Fibroblast of skin of back (primary cell): ENCODE data around the gene OSBPL10.

Experiments
- DNase-seq: peaks from one replicate; pipeline ENCODE4 v3.0.0-alpha.2; 2013

Gene OSBPL10

DNA sequence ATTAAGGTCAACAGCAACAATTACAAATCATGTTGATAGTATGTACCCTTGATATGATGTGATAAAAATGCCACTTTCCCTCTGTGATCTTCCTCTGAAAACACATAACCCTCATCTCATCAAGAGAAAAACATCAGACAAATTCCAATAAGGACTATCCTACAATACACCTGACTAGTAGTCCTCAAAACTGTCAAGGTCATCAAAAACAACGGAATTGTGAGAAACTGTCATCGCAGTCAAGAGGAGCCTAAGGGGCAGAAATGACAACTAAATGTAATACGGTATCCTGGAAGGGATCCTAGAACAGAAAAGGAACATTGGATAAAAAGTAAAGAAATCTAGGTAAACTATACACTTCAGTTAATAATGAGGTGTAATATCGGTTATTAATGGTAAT lies 59.2 kb downstream of the OSBPL10 start:
- no peak for DNase-seq

DNA sequence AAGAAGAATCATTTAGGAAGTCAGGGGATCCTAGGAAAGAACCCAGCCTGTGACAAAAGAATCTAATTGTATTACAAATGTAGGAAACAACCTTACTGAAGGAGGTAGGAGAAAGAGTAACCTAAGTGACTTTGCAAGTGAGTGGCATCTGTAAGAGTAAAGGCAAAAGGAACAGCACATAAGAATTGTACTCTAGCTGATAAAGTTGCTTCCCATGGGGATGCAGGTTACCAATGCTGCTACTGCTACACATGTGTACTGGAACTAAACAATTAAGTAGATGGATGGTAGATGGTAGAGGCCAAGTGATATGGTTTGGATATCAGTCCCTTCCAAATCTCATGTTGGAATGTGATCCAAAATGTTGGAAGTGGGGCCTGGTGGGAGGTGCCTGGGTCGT lies 60.8 kb downstream of the OSBPL10 start:
- no peak for DNase-seq

- no peak for DNase-seq
Measured at GRCh38 chr3:31919528-31919927, 61.5 kb downstream of the OSBPL10 start.

GRCh38 chr3:31918179-31919150 lies 62.6 kb downstream of the OSBPL10 start:
- peak; percentile 23 for DNase-seq

DNA sequence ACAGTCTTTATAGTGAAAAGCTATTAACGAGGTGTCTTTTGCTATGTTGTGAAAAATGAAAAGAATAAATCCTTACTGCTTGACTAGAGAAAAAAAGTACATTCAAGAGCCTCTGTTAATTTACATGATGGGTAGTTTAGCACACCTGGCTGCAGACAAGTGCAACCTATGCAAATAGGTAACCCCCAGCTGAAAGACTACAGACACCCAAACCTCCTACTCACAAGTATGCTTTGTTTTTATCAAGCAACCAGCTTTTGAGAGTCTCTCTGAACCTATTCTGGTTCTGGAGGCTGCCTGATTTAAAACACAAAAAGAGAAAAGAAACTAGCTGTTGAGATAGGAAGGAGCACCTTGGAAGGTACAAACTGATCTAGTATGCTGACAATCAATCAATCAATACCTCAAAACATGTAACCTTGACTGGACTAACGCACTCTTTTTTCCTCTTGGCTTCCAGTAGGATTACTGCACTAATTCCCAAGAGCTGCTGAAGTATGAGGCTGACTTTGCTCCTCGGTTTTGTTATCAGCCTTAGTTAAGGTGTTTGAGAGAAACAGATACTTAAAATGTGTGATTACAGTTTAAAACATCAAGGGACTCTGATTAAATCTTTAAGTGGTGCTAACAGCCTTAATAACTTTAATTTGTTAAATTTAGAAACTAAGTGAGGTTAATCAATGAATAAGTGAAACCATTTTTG lies 63.6 kb downstream of the OSBPL10 start:
- no peak for DNase-seq

- DNase-seq: no peak
Measured at GRCh38 chr3:31911643-31912042, 69.4 kb downstream of the OSBPL10 start.

DNA sequence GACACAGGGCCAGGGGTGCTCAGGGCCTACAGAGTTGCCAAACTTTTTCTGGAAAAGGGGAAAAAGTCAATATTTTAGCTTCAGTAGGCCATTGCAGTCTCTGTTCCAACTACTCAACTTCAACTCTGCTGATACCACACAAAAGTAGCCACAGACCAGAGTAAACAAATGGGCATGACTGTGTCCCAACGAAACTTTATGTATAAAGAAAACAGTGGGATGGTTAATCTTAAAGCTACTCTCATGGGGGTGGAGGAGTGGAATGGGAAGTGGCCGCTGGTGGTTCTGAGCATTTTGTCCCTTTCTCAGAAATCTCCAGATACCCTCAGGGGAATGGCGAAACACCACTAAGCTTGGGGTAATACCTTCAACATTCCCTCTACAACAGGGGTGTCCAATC lies 69.9 kb downstream of the OSBPL10 start:
- no peak for DNase-seq

DNA sequence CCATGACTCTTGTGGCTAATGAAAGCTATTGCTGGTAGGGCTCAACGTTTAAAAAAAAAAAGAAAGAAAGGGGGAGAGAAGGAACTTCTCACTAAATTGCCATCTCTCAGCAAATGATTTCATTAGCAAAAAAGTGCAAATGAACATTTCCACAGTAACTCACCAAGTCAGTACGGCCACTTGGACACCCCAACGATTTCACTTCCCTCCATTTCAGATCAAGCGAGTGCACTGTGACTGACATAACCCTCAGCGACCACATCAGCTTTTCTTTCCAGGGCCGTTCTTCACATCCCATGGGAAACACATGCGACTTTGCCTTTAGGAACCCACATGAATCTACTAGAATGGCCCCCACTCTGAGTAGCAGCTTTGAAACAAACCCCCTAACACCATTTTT lies 71.6 kb downstream of the OSBPL10 start:
- no peak for DNase-seq

- no peak for DNase-seq
Measured at GRCh38 chr3:31908391-31909097, 72.5 kb downstream of the OSBPL10 start.

DNA sequence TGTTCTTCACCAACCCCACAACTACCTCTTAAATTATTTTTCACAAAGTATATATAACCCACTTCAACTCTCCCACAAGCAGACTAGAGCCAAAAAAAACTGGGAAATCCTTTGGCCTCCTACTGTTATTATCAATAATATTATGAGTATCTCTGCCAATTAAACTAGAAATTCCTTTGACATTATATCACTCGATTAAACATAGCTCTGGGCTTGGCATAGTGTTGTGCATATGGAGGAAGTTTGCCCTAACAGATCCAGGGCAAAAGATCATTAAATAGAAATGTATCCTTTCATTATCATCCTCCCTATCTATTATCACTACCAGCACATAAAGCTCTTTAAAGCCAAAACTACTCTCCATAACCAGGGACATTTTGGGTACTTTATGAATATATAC lies 74.9 kb downstream of the OSBPL10 start:
- peak; percentile 38 for DNase-seq

DNA sequence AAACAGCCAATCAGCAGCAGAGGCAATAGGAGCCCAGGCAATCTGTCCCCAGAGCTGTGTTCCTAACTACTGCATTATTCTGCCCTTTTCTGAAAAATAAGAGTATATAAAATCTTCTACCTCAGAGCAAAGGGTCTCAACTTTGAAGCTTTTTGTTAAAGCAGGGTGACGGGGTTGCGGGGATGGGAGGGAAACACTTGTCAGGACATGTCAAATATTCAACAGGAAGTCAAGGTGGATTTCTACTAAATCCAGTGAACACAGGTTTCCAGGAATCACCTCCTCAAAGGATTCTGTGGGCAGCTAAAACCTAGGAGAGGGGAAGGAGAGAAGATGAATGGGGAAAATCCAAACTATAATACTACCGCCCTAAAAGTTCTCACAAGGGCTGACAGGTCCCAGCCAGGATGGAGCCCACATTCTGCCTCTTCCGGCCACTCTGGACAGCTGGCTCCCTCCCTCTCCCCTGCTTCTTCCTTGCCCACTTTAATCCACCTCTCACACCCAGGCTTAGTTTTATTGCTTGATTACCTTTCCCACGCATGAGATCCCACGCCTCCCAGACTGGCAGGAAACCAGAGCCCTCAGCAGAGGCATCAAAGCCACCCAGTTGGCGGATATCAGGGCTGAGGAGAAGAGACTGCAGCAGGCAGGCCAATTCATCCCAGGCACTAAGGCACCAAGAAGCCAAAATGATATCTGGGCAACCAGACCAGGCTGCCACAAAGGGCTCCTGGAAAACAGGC lies 77.2 kb downstream of the OSBPL10 start:
- no peak for DNase-seq

GRCh38 chr3:31900583-31900982 lies 80.5 kb downstream of the OSBPL10 start:
- DNase-seq: no peak

GRCh38 chr3:31896648-31897433 lies 84.2 kb downstream of the OSBPL10 start:
- DNase-seq: no peak

DNA sequence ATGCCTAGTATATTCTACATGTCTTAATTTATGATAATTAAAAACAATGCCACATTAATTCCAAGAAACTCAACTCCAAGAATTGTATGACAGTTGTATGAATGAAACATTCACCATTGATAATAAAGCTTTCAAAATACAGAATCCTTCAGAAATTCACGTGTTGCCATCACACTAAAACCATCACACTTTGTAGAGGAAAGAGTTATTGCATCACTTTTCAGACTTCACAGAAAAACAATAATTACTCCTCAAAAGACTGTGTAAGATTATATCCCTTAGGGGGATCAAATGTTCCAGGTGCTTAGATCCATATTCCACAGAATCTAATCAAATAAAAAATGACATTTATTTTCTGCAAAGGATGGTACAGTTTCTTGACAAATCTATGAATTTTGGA lies 85.0 kb downstream of the OSBPL10 start:
- DNase-seq: no peak

DNA sequence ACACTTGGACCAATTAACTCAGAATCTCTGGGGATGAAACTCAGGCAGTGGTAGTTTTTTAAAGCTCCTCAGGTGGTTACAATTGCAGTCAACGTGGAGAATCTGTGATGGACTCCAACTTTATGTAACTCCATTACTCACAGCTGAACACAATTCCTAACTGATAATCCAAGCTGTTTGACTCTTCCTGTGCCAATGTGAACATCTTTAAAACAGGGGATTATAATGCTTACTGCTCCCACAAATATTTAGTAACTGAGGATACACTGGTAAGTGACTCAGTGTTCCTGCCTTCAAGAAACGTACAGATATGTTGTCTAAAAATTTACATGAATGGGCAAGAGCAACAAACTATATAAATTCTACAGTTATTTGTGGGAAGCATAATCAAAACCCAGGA lies 85.6 kb downstream of the OSBPL10 start:
- DNase-seq: peak; percentile 18

GRCh38 chr3:31892916-31893573 lies 88.0 kb downstream of the OSBPL10 start:
- DNase-seq: peak; percentile 12

GRCh38 chr3:31892500-31892899 lies 88.6 kb downstream of the OSBPL10 start:
- DNase-seq: no peak

- no peak for DNase-seq
Measured at GRCh38 chr3:31891876-31892455, 89.1 kb downstream of the OSBPL10 start.

DNA sequence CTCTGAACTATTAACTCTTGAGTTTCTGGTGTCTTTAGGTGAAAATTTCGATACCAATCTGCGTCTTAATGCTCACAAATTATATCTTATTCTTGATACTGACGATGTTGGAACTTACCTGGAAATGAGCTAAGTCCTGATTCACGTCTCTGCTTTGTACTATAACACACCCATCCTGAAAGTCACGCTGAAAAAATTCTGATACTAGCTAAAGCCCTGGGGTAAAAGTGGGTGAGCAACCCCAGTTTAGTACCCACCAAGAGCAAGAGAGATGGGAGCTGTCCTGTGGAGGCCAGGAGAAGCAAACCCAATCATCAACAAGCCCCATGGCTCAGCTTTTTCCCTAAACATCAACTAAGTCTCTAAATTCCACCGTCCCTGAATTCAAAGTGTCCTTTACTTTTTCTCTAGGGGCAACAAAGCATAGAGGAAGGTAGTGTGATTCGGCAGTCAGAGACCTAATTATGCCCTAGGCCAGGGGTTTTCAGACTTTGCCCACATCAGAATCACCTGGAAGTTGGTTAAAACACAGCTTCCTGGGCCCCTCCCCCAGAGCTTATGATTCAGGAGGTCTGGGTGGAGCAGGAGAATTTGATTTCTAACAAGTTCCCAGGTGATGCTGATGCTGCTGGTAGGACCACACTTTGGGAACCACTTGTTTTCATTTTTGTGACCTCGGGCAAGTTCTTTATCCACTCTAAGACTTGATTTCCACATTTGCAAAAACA lies 90.2 kb downstream of the OSBPL10 start:
- DNase-seq: no peak

DNA sequence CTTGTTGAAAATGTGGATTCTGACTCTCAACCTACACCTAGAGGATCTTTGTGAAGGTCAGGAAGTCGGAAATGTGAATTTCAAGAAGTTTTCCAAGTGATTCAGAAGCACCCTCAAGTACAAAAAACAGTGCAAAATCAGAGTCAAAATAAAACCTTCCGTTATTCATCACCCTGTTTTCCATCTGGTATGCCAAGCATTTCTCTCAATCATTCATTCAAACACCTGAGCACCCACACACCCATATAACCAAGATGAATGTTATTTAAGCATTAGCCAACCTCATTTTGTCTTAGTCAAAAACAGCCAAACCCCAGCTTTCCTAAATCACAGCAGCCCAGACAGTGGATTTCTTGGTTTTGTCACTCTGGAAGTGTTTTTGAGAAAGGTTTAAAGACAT lies 91.1 kb downstream of the OSBPL10 start:
- no peak for DNase-seq
